GM12891 (cell line): ENCODE data around the gene PCNX4.

Experiments used
- POLR2A ChIP-seq: IDR thresholded peaks from 2 replicates; pipeline ENCODE4 v1.6.1; 2011; ENCODE audit warnings: low read depth, low read length, control low read depth
- TAF1 ChIP-seq: IDR thresholded peaks from 2 replicates; pipeline ENCODE4 v1.6.1; 2011; ENCODE audit warnings: low read depth, low read length, control low read depth

- TF ChIP-seq POLR2A (no peak), TAF1 (no peak)
Measured at GRCh38 chr14:60215520-60216420, 124.0 kb downstream of the PCNX4 start.
